Activated naive CD4-positive, alpha-beta T cell treated with anti-CD3 and anti-CD28 coated beads for 36 hours (primary cell): Measurements from ENCODE around the gene KIF18B. TPM values are rescaled to one million over a fixed set of nuclear protein-coding genes. Genes with fewer than 3 reads are reported as not detected.

ENCODE experiments used
- CTCF ChIA-PET: fragments of 350-600 bp; sonication (Branson Sonifier 250); formaldehyde crosslinking; loops from one replicate; lab custom pipeline; 2021; ENCODE audit warnings: antibody characterized with exemption; lab: Charles Lee
- DNase-seq: peaks from one replicate; pipeline ENCODE4 v3.0.0-alpha.2; 2020
- H3K27ac Mint-ChIP-seq: one replicate; pipeline ENCODE4 v1.8.0; 2021; ENCODE audit warnings: mild to moderate bottlenecking, mixed read lengths
- H3K27me3 Mint-ChIP-seq: one replicate; pipeline ENCODE4 v1.8.0; 2021; ENCODE audit warnings: low read depth, mixed read lengths
- H3K36me3 Mint-ChIP-seq: one replicate; pipeline ENCODE4 v1.8.0; 2021; ENCODE audit warnings: low read depth, mixed read lengths
- H3K4me1 Mint-ChIP-seq: one replicate; pipeline ENCODE4 v1.8.0; 2021; ENCODE audit warnings: low read depth, mixed read lengths
- H3K4me3 Mint-ChIP-seq: one replicate; pipeline ENCODE4 v1.8.0; 2021; ENCODE audit warnings: mild to moderate bottlenecking, moderate library complexity, mixed read lengths
- H3K9me3 Mint-ChIP-seq: one replicate; pipeline ENCODE4 v1.8.0; 2021; ENCODE audit warnings: mixed read lengths
- intact Hi-C: fragments of 100-400 bp; cut with micrococcal nuclease; formaldehyde crosslinking; loops from one replicate; pipeline ENCODE4 v1.15.1; 2023
- total RNA-seq, 2 experiments: library from RNA; stranded (reverse); gene quantifications; one replicate each; pipeline ENCODE4 v1.2.3, GENCODE V29; 2021

Gene KIF18B
- total RNA-seq, 2 experiments from 2014 or later = 54.9 to 55.4 TPM

GRCh38 chr17:44904001-44904984 is 43.3 kb downstream of the KIF18B start:
- CTCF ChIA-PET = interaction anchor here (0.6 to 0.9 kb wide), 3 partner anchors 125 to 145 kb away, joined by 3 read pairs; no protein-coding TSS in a partner anchor
- intact Hi-C loops = no loop called here
- Mint-ChIP-seq H3K4me1 (peaks cover 6% of the 10 kb centered on the region), H3K27ac (no peak overlapping the region), H3K36me3 (no peaks in the 10 kb centered on the region), H3K9me3 (no peaks in the 10 kb centered on the region), H3K27me3 (peaks cover 2% of the 10 kb centered on the region), H3K4me3 (no peak overlapping the region)
- DNase-seq = no peak

- Mint-ChIP-seq H3K27me3 (peaks cover 2% of the 10 kb centered on the region), H3K9me3 (no peaks in the 10 kb centered on the region), H3K36me3 (peaks cover 3% of the 10 kb centered on the region), H3K27ac (no peak overlapping the region), H3K4me3 (no peak overlapping the region), H3K4me1 (peaks cover 12% of the 10 kb centered on the region)
- intact Hi-C loops = no loop called here
- DNase-seq = no peak
- CTCF ChIA-PET = no interaction called here
Observed at GRCh38 chr17:44903012-44903685, 44.4 kb downstream of the KIF18B start.

- CTCF ChIA-PET = interaction anchor here (0.6 to 1.8 kb wide), 4 partner anchors 8 to 233 kb away, joined by 3 to 6 read pairs (median 4); partner anchors contain the start of gene ACBD4
Observed at GRCh38 chr17:44902135-44902760, 45.3 kb downstream of the KIF18B start.

GRCh38 chr17:44901411-44901921 is 46.1 kb downstream of the KIF18B start:
- no peak for DNase-seq
- H3K36me3 Mint-ChIP-seq = peaks cover 3% of the 10 kb centered on the region
- peaks cover 2% of the 10 kb centered on the region for H3K27me3 Mint-ChIP-seq
- H3K27ac Mint-ChIP-seq = no peak overlapping the region
- peaks cover 12% of the 10 kb centered on the region for H3K4me1 Mint-ChIP-seq
- intact Hi-C loops = no loop called here
- no peak overlapping the region for H3K4me3 Mint-ChIP-seq
- no peaks in the 10 kb centered on the region for H3K9me3 Mint-ChIP-seq
- CTCF ChIA-PET = interaction anchor here (0.6 to 1.8 kb wide), 5 partner anchors 9 to 234 kb away, joined by 3 to 6 read pairs (median 3); partner anchors contain the start of gene ACBD4

More at GRCh38 chr17:44902135-44902760, 45.3 kb downstream of the KIF18B start:
- H3K4me1 Mint-ChIP-seq = peaks cover 12% of the 10 kb centered on the region
- DNase-seq = no peak
- no peak overlapping the region for H3K27ac Mint-ChIP-seq
- H3K36me3 Mint-ChIP-seq = peaks cover 3% of the 10 kb centered on the region
- H3K27me3 Mint-ChIP-seq = peaks cover 2% of the 10 kb centered on the region
- no peak overlapping the region for H3K4me3 Mint-ChIP-seq
- intact Hi-C loops = no loop called here
- no peaks in the 10 kb centered on the region for H3K9me3 Mint-ChIP-seq

GRCh38 chr17:44900894-44901293 is 46.7 kb downstream of the KIF18B start:
- H3K36me3 Mint-ChIP-seq = peaks cover 6% of the 10 kb centered on the region
- no peak overlapping the region for H3K4me3 Mint-ChIP-seq
- no peak overlapping the region for H3K27ac Mint-ChIP-seq

GRCh38 chr17:44899074-44899782 is 48.3 kb downstream of the KIF18B start, which contains the start of gene EFTUD2:
Gene EFTUD2 (minus strand): TSS chr17:44899445. CDS start chr17:44894521, 4,924 bp downstream.
- H3K4me1 Mint-ChIP-seq = peaks cover 25% of the 10 kb centered on the region
- peaks cover 2% of the 10 kb centered on the region for H3K27me3 Mint-ChIP-seq
- CTCF ChIA-PET = interaction anchor here (0.6 to 1.9 kb wide), 4 partner anchors 23 to 150 kb away, joined by 3 to 6 read pairs (median 4); no protein-coding TSS in a partner anchor
- H3K36me3 Mint-ChIP-seq = peaks cover 14% of the 10 kb centered on the region
- peak within 1 kb of the TSS; percentile 97 for H3K27ac Mint-ChIP-seq
- peak within 1 kb of the TSS; percentile 90 for H3K4me3 Mint-ChIP-seq
- H3K9me3 Mint-ChIP-seq = no peaks in the 10 kb centered on the region
- DNase-seq = peak; percentile 94
- intact Hi-C loops = loop anchor here (1.0 to 5.0 kb wide), 7 partner anchors 48 to 396 kb away; partner anchors contain the start of genes C1QL1, GPATCH8, KIF18B and NMT1

More at GRCh38 chr17:44900894-44901293, 46.7 kb downstream of the KIF18B start:
- intact Hi-C loops = no loop called here
- CTCF ChIA-PET = interaction anchor here (0.6 to 1.8 kb wide), 2 partner anchors 9 to 148 kb away, joined by 3 to 6 read pairs; no protein-coding TSS in a partner anchor
- no peaks in the 10 kb centered on the region for H3K9me3 Mint-ChIP-seq
- H3K27me3 Mint-ChIP-seq = peaks cover 2% of the 10 kb centered on the region
- DNase-seq = no peak
- peaks cover 17% of the 10 kb centered on the region for H3K4me1 Mint-ChIP-seq

- CTCF ChIA-PET = interaction anchor here (0.7 to 1.9 kb wide), 4 partner anchors 22 to 237 kb away, joined by 3 to 6 read pairs (median 4); partner anchors contain the start of gene ACBD4
- intact Hi-C loops = loop anchor here (1.0 to 5.0 kb wide), 7 partner anchors 49 to 396 kb away; partner anchors contain the start of genes C1QL1, GPATCH8, KIF18B and NMT1
Observed at GRCh38 chr17:44898768-44899073, 48.9 kb downstream of the KIF18B start.

GRCh38 chr17:44894642-44895041 is 52.9 kb downstream of the KIF18B start:
- Mint-ChIP-seq H3K4me3 (no peak overlapping the region), H3K27ac (no peak overlapping the region), H3K4me1 (peaks cover 35% of the 10 kb centered on the region), H3K36me3 (peaks cover 28% of the 10 kb centered on the region), H3K9me3 (no peaks in the 10 kb centered on the region), H3K27me3 (no peaks in the 10 kb centered on the region)
- CTCF ChIA-PET = interaction anchor here (1.6 kb wide), 1 partner anchor 119 kb away, joined by 5 read pairs; no protein-coding TSS in a partner anchor
- intact Hi-C loops = loop anchor here (5.0 kb wide), 1 partner anchor 128 kb away; no protein-coding TSS in a partner anchor
- DNase-seq = no peak

More at GRCh38 chr17:44898768-44899073, 48.9 kb downstream of the KIF18B start:
- Mint-ChIP-seq H3K27me3 (peaks cover 2% of the 10 kb centered on the region), H3K9me3 (no peaks in the 10 kb centered on the region), H3K4me1 (peaks cover 25% of the 10 kb centered on the region), H3K36me3 (peaks cover 17% of the 10 kb centered on the region), H3K4me3 (peak overlapping the region; percentile 90), H3K27ac (peak overlapping the region; percentile 97)
- no peak for DNase-seq

GRCh38 chr17:44892250-44892649 is 55.3 kb downstream of the KIF18B start:
- H3K4me1 Mint-ChIP-seq = peaks cover 27% of the 10 kb centered on the region
- peaks cover 24% of the 10 kb centered on the region for H3K36me3 Mint-ChIP-seq
- H3K27ac Mint-ChIP-seq = no peak overlapping the region
- CTCF ChIA-PET = interaction anchor here (0.6 to 1.6 kb wide), 4 partner anchors 27 to 113 kb away, joined by 3 to 5 read pairs (median 4); no protein-coding TSS in a partner anchor
- DNase-seq = no peak
- no peak overlapping the region for H3K4me3 Mint-ChIP-seq
- no peaks in the 10 kb centered on the region for H3K9me3 Mint-ChIP-seq
- no peaks in the 10 kb centered on the region for H3K27me3 Mint-ChIP-seq
- intact Hi-C loops = no loop called here

- H3K36me3 Mint-ChIP-seq = peaks cover 23% of the 10 kb centered on the region
- peaks cover 22% of the 10 kb centered on the region for H3K4me1 Mint-ChIP-seq
- no peaks in the 10 kb centered on the region for H3K9me3 Mint-ChIP-seq
- CTCF ChIA-PET = no interaction called here
- no peak for DNase-seq
- H3K27me3 Mint-ChIP-seq = no peaks in the 10 kb centered on the region
- intact Hi-C loops = no loop called here
- no peak overlapping the region for H3K4me3 Mint-ChIP-seq
- no peak overlapping the region for H3K27ac Mint-ChIP-seq
Observed at GRCh38 chr17:44889003-44889402, 58.6 kb downstream of the KIF18B start.
